ENCODE results near the gene FHAD1. TPM values are rescaled to one million over a fixed set of nuclear protein-coding genes. Genes with fewer than 3 reads are reported as not detected.

The FHAD1 gene
- total and polyA plus RNA-seq, 4 donors = under 0.01 to 0.13 (median 0.05) TPM; not detected in 1

DNA sequence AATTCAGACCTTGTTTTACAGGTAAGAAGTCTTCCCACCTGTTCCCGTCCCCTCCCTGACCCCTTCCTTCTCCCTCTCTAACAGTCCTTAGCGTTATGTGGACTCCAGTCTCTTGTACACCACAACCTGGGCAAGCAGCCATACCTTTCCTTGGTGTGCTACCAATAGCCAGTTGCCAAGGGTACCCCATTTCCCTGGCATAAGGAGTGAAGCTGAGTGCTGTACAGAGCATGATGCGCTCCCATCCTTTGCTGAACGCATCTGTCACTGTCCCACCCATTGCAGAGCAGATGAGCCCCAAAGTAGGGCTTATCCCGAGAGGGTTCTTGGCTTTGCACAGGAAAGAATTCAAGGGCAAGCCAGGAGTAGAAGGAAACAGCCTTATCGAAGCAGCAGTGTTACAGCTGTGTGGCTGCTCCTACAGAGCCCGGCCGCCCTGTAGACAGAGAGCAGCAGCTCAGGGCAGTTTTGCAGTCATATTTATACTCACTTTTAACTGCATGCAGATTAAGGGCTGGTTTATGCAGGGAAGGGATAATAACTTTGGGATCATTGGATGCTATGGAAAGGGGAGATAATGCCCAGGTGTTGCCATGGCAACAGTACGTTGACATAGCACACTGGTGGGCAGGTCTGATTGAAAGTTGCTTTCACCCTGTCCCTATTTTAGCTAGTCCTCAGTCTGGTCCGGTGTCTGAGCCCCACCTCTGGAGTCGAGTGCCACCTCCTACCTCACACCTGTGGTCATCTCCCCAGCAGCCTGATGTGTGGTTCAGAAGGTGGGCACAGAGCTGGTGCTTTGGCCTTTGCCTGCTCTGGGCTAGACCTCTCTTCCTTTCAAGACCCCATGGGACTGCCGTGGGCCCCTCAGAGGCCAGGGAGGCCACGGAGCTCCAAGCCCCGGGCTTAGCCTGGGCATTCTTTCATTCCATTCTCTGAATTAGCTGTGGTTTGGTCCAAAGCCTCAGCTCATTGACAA lies 5.1 kb downstream of the FHAD1 start:
- H3K27me3 ChIP-seq (ENCODE audit: control insufficient read depth in 4 of 4, insufficient read depth in 4 of 4, low read length in 3 of 4) = no peaks in the 10 kb centered on the region
- no peak overlapping the region for H3K4me3 ChIP-seq (ENCODE audit: low read depth in 1 of 3, low read length in 3 of 3)
- H3K36me3 ChIP-seq (ENCODE audit: control insufficient read depth in 4 of 4, insufficient read depth in 3 of 4, low read depth in 1 of 4, low read length in 3 of 4) = no peaks in the 10 kb centered on the region
- no peak overlapping the region for H3K9ac ChIP-seq (ENCODE audit: low read depth in 1 of 2, low read length in 2 of 2)
- no peak overlapping the region for H3K27ac ChIP-seq (ENCODE audit: low read depth in 1 of 2, low read length in 2 of 2)
- DNase-seq (ENCODE audit: low spot score) = no peak
- TF ChIP-seq, protein P1, sequence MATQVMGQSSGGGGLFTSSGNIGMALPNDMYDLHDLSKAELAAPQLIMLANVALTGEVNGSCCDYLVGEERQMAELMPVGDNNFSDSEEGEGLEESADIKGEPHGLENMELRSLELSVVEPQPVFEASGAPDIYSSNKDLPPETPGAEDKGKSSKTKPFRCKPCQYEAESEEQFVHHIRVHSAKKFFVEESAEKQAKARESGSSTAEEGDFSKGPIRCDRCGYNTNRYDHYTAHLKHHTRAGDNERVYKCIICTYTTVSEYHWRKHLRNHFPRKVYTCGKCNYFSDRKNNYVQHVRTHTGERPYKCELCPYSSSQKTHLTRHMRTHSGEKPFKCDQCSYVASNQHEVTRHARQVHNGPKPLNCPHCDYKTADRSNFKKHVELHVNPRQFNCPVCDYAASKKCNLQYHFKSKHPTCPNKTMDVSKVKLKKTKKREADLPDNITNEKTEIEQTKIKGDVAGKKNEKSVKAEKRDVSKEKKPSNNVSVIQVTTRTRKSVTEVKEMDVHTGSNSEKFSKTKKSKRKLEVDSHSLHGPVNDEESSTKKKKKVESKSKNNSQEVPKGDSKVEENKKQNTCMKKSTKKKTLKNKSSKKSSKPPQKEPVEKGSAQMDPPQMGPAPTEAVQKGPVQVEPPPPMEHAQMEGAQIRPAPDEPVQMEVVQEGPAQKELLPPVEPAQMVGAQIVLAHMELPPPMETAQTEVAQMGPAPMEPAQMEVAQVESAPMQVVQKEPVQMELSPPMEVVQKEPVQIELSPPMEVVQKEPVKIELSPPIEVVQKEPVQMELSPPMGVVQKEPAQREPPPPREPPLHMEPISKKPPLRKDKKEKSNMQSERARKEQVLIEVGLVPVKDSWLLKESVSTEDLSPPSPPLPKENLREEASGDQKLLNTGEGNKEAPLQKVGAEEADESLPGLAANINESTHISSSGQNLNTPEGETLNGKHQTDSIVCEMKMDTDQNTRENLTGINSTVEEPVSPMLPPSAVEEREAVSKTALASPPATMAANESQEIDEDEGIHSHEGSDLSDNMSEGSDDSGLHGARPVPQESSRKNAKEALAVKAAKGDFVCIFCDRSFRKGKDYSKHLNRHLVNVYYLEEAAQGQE (IDR thresholded peaks at IDR 0.05) = no peak
- no peak for TF ChIP-seq SP1 (IDR thresholded peaks at IDR 0.05)
- no peak for TF ChIP-seq RAD21 (IDR thresholded peaks at IDR 0.05)
- no peak for TF ChIP-seq NR2F2 (IDR thresholded peaks at IDR 0.05)
- TF ChIP-seq TAF1 (conservative IDR thresholded peaks at IDR 0.05) = no peak
- TF ChIP-seq, protein P2, sequence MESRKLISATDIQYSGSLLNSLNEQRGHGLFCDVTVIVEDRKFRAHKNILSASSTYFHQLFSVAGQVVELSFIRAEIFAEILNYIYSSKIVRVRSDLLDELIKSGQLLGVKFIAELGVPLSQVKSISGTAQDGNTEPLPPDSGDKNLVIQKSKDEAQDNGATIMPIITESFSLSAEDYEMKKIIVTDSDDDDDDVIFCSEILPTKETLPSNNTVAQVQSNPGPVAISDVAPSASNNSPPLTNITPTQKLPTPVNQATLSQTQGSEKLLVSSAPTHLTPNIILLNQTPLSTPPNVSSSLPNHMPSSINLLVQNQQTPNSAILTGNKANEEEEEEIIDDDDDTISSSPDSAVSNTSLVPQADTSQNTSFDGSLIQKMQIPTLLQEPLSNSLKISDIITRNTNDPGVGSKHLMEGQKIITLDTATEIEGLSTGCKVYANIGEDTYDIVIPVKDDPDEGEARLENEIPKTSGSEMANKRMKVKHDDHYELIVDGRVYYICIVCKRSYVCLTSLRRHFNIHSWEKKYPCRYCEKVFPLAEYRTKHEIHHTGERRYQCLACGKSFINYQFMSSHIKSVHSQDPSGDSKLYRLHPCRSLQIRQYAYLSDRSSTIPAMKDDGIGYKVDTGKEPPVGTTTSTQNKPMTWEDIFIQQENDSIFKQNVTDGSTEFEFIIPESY (IDR thresholded peaks at IDR 0.05) = no peak
- TF ChIP-seq, protein P3, sequence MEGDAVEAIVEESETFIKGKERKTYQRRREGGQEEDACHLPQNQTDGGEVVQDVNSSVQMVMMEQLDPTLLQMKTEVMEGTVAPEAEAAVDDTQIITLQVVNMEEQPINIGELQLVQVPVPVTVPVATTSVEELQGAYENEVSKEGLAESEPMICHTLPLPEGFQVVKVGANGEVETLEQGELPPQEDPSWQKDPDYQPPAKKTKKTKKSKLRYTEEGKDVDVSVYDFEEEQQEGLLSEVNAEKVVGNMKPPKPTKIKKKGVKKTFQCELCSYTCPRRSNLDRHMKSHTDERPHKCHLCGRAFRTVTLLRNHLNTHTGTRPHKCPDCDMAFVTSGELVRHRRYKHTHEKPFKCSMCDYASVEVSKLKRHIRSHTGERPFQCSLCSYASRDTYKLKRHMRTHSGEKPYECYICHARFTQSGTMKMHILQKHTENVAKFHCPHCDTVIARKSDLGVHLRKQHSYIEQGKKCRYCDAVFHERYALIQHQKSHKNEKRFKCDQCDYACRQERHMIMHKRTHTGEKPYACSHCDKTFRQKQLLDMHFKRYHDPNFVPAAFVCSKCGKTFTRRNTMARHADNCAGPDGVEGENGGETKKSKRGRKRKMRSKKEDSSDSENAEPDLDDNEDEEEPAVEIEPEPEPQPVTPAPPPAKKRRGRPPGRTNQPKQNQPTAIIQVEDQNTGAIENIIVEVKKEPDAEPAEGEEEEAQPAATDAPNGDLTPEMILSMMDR (IDR thresholded peaks at IDR 0.05; ENCODE audit: low read depth, low read length, missing input control) = no peak
- no peak for TF ChIP-seq FOXA1 (IDR thresholded peaks at IDR 0.05)
- no peak for TF ChIP-seq GABPA (IDR thresholded peaks at IDR 0.05 in 1 of 2, conservative IDR thresholded peaks at IDR 0.05 in 1 of 2)
- TF ChIP-seq RXRA (IDR thresholded peaks at IDR 0.05) = no peak
- TF ChIP-seq EGR1 (IDR thresholded peaks at IDR 0.05; ENCODE audit: low read depth in 2 of 2) = no peak
- TF ChIP-seq ATF3 (IDR thresholded peaks at IDR 0.05) = no peak
- no peak for TF ChIP-seq HNF4A (conservative IDR thresholded peaks at IDR 0.05)
- peaks cover 0 to 3% (median under 1%) of the 10 kb centered on the region in 4 donors for H3K4me1 ChIP-seq (ENCODE audit: control insufficient read depth in 4 of 4, insufficient read depth in 4 of 4, low read length in 3 of 4)
- 85% methylated on average over 14 of the region's 14 CpGs for WGBS
- no peaks in the 10 kb centered on the region for H3K9me3 ChIP-seq (ENCODE audit: control insufficient read depth in 4 of 4, low read length in 3 of 4)

DNA sequence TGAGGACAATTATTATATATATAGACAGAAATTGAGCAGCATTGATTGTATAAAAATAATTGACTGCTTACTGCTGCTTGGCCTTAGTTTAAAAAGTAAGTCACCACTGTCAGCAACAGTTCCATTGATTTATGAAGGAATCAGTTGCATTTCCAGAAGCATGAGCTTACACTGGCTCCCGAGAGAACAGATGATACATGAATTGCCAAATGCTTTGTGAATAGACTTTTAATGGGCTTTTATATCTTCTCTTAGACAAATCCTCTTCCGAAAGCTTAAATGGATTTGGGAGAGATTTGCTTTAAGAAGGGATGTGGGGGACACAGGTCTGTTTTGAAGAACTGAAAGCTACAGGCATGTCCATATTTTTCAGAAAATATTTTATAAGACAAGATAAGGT lies 7.5 kb downstream of the FHAD1 start:
- 83% methylated on average over 2 of the region's 2 CpGs for WGBS
- TF ChIP-seq ATF3 (IDR thresholded peaks at IDR 0.05) (no peak), NR2F2 (IDR thresholded peaks at IDR 0.05) (no peak), FOXA1 (IDR thresholded peaks at IDR 0.05) (no peak), TAF1 (conservative IDR thresholded peaks at IDR 0.05) (no peak), HNF4G (IDR thresholded peaks at IDR 0.05) (no peak), MAX (IDR thresholded peaks at IDR 0.05) (no peak), SP1 (IDR thresholded peaks at IDR 0.05) (no peak), EGR1 (IDR thresholded peaks at IDR 0.05; ENCODE audit: low read depth in 2 of 2) (no peak), HNF4A (conservative IDR thresholded peaks at IDR 0.05) (no peak), JUND (IDR thresholded peaks at IDR 0.05) (no peak)
- TF ChIP-seq, protein P3 (IDR thresholded peaks at IDR 0.05; ENCODE audit: low read depth, low read length, missing input control) = no peak
- TF ChIP-seq, protein P2 (IDR thresholded peaks at IDR 0.05) = no peak

More for the DNA sequence above, 7.5 kb downstream of the FHAD1 start:
- Histone ChIP-seq H3K36me3 (ENCODE audit: control insufficient read depth in 4 of 4, insufficient read depth in 3 of 4, low read depth in 1 of 4, low read length in 3 of 4) (no peaks in the 10 kb centered on the region), H3K9ac (ENCODE audit: low read depth in 1 of 2, low read length in 2 of 2) (no peak overlapping the region), H3K27ac (ENCODE audit: low read depth in 1 of 2, low read length in 2 of 2) (no peak overlapping the region), H3K9me3 (ENCODE audit: control insufficient read depth in 4 of 4, low read length in 3 of 4) (no peaks in the 10 kb centered on the region), H3K4me1 (ENCODE audit: control insufficient read depth in 4 of 4, insufficient read depth in 4 of 4, low read length in 3 of 4) (no peaks in the 10 kb centered on the region), H3K4me3 (ENCODE audit: low read depth in 1 of 3, low read length in 3 of 3) (no peak overlapping the region), H3K27me3 (ENCODE audit: control insufficient read depth in 4 of 4, insufficient read depth in 4 of 4, low read length in 3 of 4) (no peaks in the 10 kb centered on the region)
- no peak for DNase-seq (ENCODE audit: low spot score)

Data from liver (tissue), 9 donors.